Endothelial cell (in vitro differentiated cells): ENCODE measurements around the gene MAP6. TPM values are rescaled to one million over a fixed set of nuclear protein-coding genes. Genes with fewer than 3 reads are reported as not detected.

Experiments used
- DNase-seq: peaks from one replicate; pipeline ENCODE4 v3.0.0; 2021; ENCODE audit warnings: low spot score
- H3K27ac Mint-ChIP-seq: one replicate; pipeline ENCODE4 v1.8.0; 2021; ENCODE audit warnings: mixed read lengths, inconsistent platforms; ENCODE audit not compliant: unreplicated experiment
- H3K27me3 Mint-ChIP-seq: one replicate; pipeline ENCODE4 v1.8.0; 2021; ENCODE audit warnings: mild to moderate bottlenecking, moderate library complexity, mixed read lengths, inconsistent platforms; ENCODE audit not compliant: unreplicated experiment
- H3K36me3 Mint-ChIP-seq: one replicate; pipeline ENCODE4 v1.8.0; 2021; ENCODE audit warnings: mild to moderate bottlenecking, low read depth, mixed read lengths, inconsistent platforms; ENCODE audit not compliant: unreplicated experiment
- H3K4me1 Mint-ChIP-seq: one replicate; pipeline ENCODE4 v1.8.0; 2021; ENCODE audit warnings: mild to moderate bottlenecking, mixed read lengths, inconsistent platforms; ENCODE audit not compliant: unreplicated experiment
- H3K4me3 Mint-ChIP-seq: one replicate; pipeline ENCODE4 v1.8.0; 2021; ENCODE audit warnings: mild to moderate bottlenecking, mixed read lengths, inconsistent platforms; ENCODE audit not compliant: unreplicated experiment
- H3K9me3 Mint-ChIP-seq: one replicate; pipeline ENCODE4 v1.8.0; 2021; ENCODE audit warnings: mixed read lengths, inconsistent platforms; ENCODE audit not compliant: unreplicated experiment
- total RNA-seq: library from RNA; stranded (reverse); fragmentation: NEBNext Ultra II Directional; extraction: Animal tissue kit (Norgen Biotek cat#: 25700); gene quantifications from one replicate; pipeline ENCODE4 v1.2.1, GENCODE V29; 2021; ENCODE audit not compliant: unreplicated experiment
- TF ChIP-seq, protein P1 (sequence below): fragments of 200-600 bp; sonication (generic); IDR thresholded peaks from one replicate; pipeline ENCODE4 v1.5.0; 2021; ENCODE audit warnings: antibody characterized with exemption; ENCODE audit not compliant: unreplicated experiment

MAP6 gene
- total RNA-seq, 1 donor from 2014 or later, result 0.26 TPM

GRCh38 chr11:75576499-75576918 lies 92.3 kb downstream of the MAP6 start:
- H3K4me1 Mint-ChIP-seq, result peaks cover 23% of the 10 kb centered on the region
- TF ChIP-seq, protein P1, sequence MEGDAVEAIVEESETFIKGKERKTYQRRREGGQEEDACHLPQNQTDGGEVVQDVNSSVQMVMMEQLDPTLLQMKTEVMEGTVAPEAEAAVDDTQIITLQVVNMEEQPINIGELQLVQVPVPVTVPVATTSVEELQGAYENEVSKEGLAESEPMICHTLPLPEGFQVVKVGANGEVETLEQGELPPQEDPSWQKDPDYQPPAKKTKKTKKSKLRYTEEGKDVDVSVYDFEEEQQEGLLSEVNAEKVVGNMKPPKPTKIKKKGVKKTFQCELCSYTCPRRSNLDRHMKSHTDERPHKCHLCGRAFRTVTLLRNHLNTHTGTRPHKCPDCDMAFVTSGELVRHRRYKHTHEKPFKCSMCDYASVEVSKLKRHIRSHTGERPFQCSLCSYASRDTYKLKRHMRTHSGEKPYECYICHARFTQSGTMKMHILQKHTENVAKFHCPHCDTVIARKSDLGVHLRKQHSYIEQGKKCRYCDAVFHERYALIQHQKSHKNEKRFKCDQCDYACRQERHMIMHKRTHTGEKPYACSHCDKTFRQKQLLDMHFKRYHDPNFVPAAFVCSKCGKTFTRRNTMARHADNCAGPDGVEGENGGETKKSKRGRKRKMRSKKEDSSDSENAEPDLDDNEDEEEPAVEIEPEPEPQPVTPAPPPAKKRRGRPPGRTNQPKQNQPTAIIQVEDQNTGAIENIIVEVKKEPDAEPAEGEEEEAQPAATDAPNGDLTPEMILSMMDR, result no peak
- H3K27ac Mint-ChIP-seq, result peak overlapping the region; percentile 36
- H3K36me3 Mint-ChIP-seq, result peaks cover 23% of the 10 kb centered on the region
- peak; percentile 38 for DNase-seq
- H3K27me3 Mint-ChIP-seq, result peaks cover 7% of the 10 kb centered on the region
- peak overlapping the region; percentile 18 for H3K4me3 Mint-ChIP-seq
- H3K9me3 Mint-ChIP-seq, result no peaks in the 10 kb centered on the region

DNA sequence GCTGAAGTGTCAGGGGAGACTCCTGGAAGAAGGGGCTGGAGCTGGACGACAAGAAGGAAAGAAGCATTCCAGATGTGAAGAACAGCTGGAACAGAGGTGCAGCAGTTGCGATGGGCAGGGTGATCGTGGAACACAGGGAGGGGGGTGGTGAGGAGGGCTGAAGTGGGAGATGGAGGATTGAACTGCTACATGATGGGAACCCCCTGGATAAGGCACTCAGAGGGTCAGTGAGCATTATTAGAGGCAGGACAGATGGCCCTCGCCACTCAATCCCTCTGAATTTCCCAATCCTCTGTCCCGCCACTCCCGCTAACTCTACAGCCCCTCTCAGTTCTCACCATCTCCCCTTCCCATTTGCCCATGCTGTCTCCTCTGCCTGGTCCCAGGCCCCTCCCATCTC lies 92.8 kb downstream of the MAP6 start:
- Mint-ChIP-seq H3K4me3 (no peak overlapping the region), H3K36me3 (peaks cover 24% of the 10 kb centered on the region), H3K9me3 (no peaks in the 10 kb centered on the region), H3K27me3 (peaks cover 9% of the 10 kb centered on the region), H3K4me1 (peaks cover 22% of the 10 kb centered on the region), H3K27ac (no peak overlapping the region)
- DNase-seq, result no peak
- TF ChIP-seq, protein P1, result no peak

- H3K9me3 Mint-ChIP-seq, result no peaks in the 10 kb centered on the region
- H3K36me3 Mint-ChIP-seq, result peaks cover 32% of the 10 kb centered on the region
- peaks cover 11% of the 10 kb centered on the region for H3K27me3 Mint-ChIP-seq
- H3K4me3 Mint-ChIP-seq, result no peak overlapping the region
- no peak for DNase-seq
- H3K27ac Mint-ChIP-seq, result peak overlapping the region; percentile 36
- peaks cover 33% of the 10 kb centered on the region for H3K4me1 Mint-ChIP-seq
- TF ChIP-seq, protein P1, result no peak
Observed at GRCh38 chr11:75574698-75575602, 93.9 kb downstream of the MAP6 start.

DNA sequence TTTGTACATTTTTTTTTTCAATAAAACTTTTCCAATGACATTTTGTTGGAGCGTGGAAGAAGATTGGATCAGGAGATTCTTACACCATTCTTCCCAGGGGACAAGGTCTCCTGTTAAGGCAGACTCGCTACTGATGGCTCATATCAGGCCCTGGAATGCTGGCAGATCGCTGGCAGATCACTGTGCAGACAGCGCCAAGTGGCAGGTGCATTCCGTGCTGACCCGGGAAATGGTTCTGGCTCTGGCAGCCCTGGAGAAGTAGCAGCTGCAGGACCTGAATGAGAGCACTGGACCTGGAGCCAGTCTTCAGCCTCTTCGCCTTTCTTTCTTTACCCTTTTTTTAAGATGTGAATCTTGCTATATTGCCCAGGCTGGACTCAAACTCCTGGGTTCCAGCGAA lies 96.1 kb downstream of the MAP6 start:
- Mint-ChIP-seq H3K4me3 (peak overlapping the region; percentile 56), H3K9me3 (no peaks in the 10 kb centered on the region), H3K4me1 (peaks cover 46% of the 10 kb centered on the region), H3K27me3 (peaks cover 11% of the 10 kb centered on the region), H3K36me3 (peaks cover 44% of the 10 kb centered on the region), H3K27ac (peak overlapping the region; percentile 30)
- TF ChIP-seq, protein P1, result no peak
- DNase-seq, result no peak

GRCh38 chr11:75571625-75572024 lies 97.2 kb downstream of the MAP6 start:
- Mint-ChIP-seq H3K36me3 (peaks cover 44% of the 10 kb centered on the region), H3K27ac (peak overlapping the region; percentile 5), H3K4me3 (no peak overlapping the region), H3K4me1 (peaks cover 40% of the 10 kb centered on the region), H3K27me3 (peaks cover 12% of the 10 kb centered on the region), H3K9me3 (no peaks in the 10 kb centered on the region)
- no peak for DNase-seq
- TF ChIP-seq, protein P1, result no peak
